OCI-LY1 (cell line): ENCODE measurements around the gene RDH11.

Experiments
- CTCF ChIP-seq: fragments of 200-600 bp; sonication (generic), shearing (Covaris generic); IDR thresholded peaks from 2 replicates; pipeline ENCODE4 v1.5.1; 2017; ENCODE audit warnings: mild to moderate bottlenecking, antibody characterized with exemption, low read length, moderate library complexity, mixed read lengths
- EZH2 ChIP-seq: fragments of 200-600 bp; sonication (generic), shearing (Covaris generic); IDR thresholded peaks from 2 replicates; pipeline ENCODE4 v1.8.0; 2017; ENCODE audit warnings: borderline replicate concordance, mixed run types, mild to moderate bottlenecking, antibody characterized with exemption, low read length, moderate library complexity, mixed read lengths

GRCh38 chr14:67638642-67639041, 56.9 kb downstream of the RDH11 start:
- no peak for TF ChIP-seq CTCF
- no peak for TF ChIP-seq EZH2
